LNCAP (cell line): ENCODE results near the gene PIK3AP1.

Experiments used
- CTCF ChIP-seq: fragments of 450-650 bp; IDR thresholded peaks from 2 replicates; pipeline ENCODE4 v1.5.1; 2017; ENCODE audit warnings: mild to moderate bottlenecking

The PIK3AP1 gene

GRCh38 chr10:96714746-96715255, 5.5 kb downstream of the PIK3AP1 start:
- no peak for TF ChIP-seq CTCF

- TF ChIP-seq CTCF: no peak
Observed at GRCh38 chr10:96714031-96714590, 6.2 kb downstream of the PIK3AP1 start.

GRCh38 chr10:96712662-96713271, 7.5 kb downstream of the PIK3AP1 start:
- no peak for TF ChIP-seq CTCF

- no peak for TF ChIP-seq CTCF
Observed at GRCh38 chr10:96711048-96711728, 9.1 kb downstream of the PIK3AP1 start.

- TF ChIP-seq CTCF: no peak
Observed at GRCh38 chr10:96709525-96709924, 10.8 kb downstream of the PIK3AP1 start.

GRCh38 chr10:96708996-96709395, 11.3 kb downstream of the PIK3AP1 start:
- no peak for TF ChIP-seq CTCF

GRCh38 chr10:96708456-96708855, 11.9 kb downstream of the PIK3AP1 start:
- no peak for TF ChIP-seq CTCF
